Measurements from ENCODE around the gene ASRGL1. TPM values are rescaled to one million over a fixed set of nuclear protein-coding genes. Genes with fewer than 3 reads are reported as not detected.
"Not testable (repeated sequence)": the region's sequence is repeated elsewhere in the genome, so short reads cannot be mapped to it uniquely, and the experiment has no call there.

Gene ASRGL1
- total RNA-seq, 6 experiments from 2014 or later = 0.36 to 0.55 (median 0.49) TPM

- no peaks in the 10 kb centered on the region for H3K36me3 Mint-ChIP-seq (ENCODE audit: low read depth)
- no peaks in the 10 kb centered on the region for H3K4me1 Mint-ChIP-seq (ENCODE audit: low read depth)
- TF ChIP-seq CTCF (IDR thresholded peaks at IDR 0.05) = no peak
- no peak overlapping the region for H3K4me3 Mint-ChIP-seq
- no peak overlapping the region for H3K27ac Mint-ChIP-seq
- no peak for DNase-seq
- H3K9me3 Mint-ChIP-seq = no peaks in the 10 kb centered on the region
- peaks cover 13% of the 10 kb centered on the region for H3K27me3 Mint-ChIP-seq (ENCODE audit: insufficient read depth)
These were observed 22.2 kb downstream of the ASRGL1 start for GRCh38 chr11:62359475-62359874.

GRCh38 chr11:62360685-62361084 lies 23.4 kb downstream of the ASRGL1 start:
- DNase-seq = no peak
- H3K27me3 Mint-ChIP-seq (ENCODE audit: insufficient read depth) = peaks cover 11% of the 10 kb centered on the region
- no peak overlapping the region for H3K27ac Mint-ChIP-seq
- H3K4me3 Mint-ChIP-seq = no peak overlapping the region
- no peak for TF ChIP-seq CTCF (IDR thresholded peaks at IDR 0.05)
- H3K4me1 Mint-ChIP-seq (ENCODE audit: low read depth) = no peaks in the 10 kb centered on the region
- no peaks in the 10 kb centered on the region for H3K36me3 Mint-ChIP-seq (ENCODE audit: low read depth)
- H3K9me3 Mint-ChIP-seq = no peaks in the 10 kb centered on the region

- peaks cover 11% of the 10 kb centered on the region; the same call in 1 of the 2 replicates for H3K9me3 Mint-ChIP-seq
- H3K27me3 Mint-ChIP-seq (ENCODE audit: insufficient read depth) = peaks cover 18% of the 10 kb centered on the region
- not testable (repeated sequence) for H3K4me3 Mint-ChIP-seq; H3K27ac Mint-ChIP-seq; H3K36me3 Mint-ChIP-seq (ENCODE audit: low read depth); H3K4me1 Mint-ChIP-seq (ENCODE audit: low read depth); DNase-seq
These were observed 31.7 kb downstream of the ASRGL1 start for GRCh38 chr11:62368861-62369477.

GRCh38 chr11:62370743-62371440 lies 33.6 kb downstream of the ASRGL1 start:
- Mint-ChIP-seq H3K27ac (no peak overlapping the region), H3K4me1 (ENCODE audit: low read depth) (peaks cover 5% of the 10 kb centered on the region; the same call in 1 of the 2 replicates), H3K9me3 (peaks cover 11% of the 10 kb centered on the region; the same call in 1 of the 2 replicates), H3K36me3 (ENCODE audit: low read depth) (no peaks in the 10 kb centered on the region), H3K4me3 (no peak overlapping the region), H3K27me3 (ENCODE audit: insufficient read depth) (peaks cover 22% of the 10 kb centered on the region)
- no peak for TF ChIP-seq CTCF (IDR thresholded peaks at IDR 0.05)
- no peak for DNase-seq

GRCh38 chr11:62372871-62373270 lies 35.6 kb downstream of the ASRGL1 start:
- peaks cover 5% of the 10 kb centered on the region; the same call in 1 of the 2 replicates for H3K4me1 Mint-ChIP-seq (ENCODE audit: low read depth)
- peaks cover 11% of the 10 kb centered on the region; the same call in 1 of the 2 replicates for H3K9me3 Mint-ChIP-seq

More at GRCh38 chr11:62372871-62373270, 35.6 kb downstream of the ASRGL1 start:
- peak overlapping the region; percentile 20; the same call in 1 of the 2 replicates for H3K4me3 Mint-ChIP-seq
- no peak overlapping the region for H3K27ac Mint-ChIP-seq
- DNase-seq = no peak
- no peak for TF ChIP-seq CTCF (IDR thresholded peaks at IDR 0.05)
- peaks cover 22% of the 10 kb centered on the region for H3K27me3 Mint-ChIP-seq (ENCODE audit: insufficient read depth)
- no peaks in the 10 kb centered on the region for H3K36me3 Mint-ChIP-seq (ENCODE audit: low read depth)
